G401.6 (cell line): Measurements from ENCODE around the gene MPPED2.

ENCODE experiments used
- FAIRE-seq: peaks from 2 replicates; lab custom pipeline; 2012; peaks lifted over from hg19 to GRCh38; lab: Jason Lieb, UNC

The MPPED2 gene

DNA sequence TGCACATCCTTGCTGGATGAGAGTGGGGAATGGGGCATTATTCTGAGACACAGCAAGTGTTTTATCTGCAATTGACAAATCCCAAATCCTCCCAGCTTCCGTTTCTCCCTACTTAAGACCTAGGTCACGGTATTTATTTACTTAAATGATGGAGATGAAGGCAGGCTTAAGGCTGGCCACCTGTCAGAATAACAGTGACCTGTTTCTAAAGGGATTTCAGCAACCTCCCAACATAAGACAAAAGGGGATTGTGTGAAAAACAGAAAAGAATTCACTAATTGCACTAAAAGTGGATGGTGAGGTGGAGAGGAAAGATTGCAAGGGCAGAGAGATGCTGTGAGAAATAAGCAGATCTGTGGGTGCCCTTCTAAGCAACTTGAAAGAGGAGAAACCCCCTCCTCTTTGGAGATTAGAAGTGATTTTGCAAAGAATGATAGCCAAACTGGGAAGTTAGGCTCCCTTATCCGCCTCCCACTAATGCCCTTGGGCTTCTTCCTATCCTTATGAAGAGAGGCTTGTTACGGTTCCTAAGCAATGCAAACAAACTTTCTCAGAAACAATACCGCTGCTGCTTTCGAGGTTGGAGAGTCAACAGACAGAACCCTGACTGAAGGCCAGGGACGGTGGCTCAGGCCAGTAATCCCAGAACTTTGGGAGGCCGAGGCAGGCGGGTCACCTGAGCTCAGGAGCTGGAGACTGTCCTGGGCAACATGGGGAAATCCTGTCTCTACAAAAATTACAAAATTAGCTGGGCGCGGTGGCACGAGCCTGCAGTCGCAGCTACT lies 179.0 kb downstream of the MPPED2 start:
- FAIRE-seq = no peak

- FAIRE-seq = no peak
These were observed 180.8 kb downstream of the MPPED2 start for GRCh38 chr11:30405385-30405784.

GRCh38 chr11:30404136-30404535 lies 182.0 kb downstream of the MPPED2 start:
- FAIRE-seq = no peak

- no peak for FAIRE-seq
These were observed 190.4 kb downstream of the MPPED2 start for GRCh38 chr11:30395751-30396150.

DNA sequence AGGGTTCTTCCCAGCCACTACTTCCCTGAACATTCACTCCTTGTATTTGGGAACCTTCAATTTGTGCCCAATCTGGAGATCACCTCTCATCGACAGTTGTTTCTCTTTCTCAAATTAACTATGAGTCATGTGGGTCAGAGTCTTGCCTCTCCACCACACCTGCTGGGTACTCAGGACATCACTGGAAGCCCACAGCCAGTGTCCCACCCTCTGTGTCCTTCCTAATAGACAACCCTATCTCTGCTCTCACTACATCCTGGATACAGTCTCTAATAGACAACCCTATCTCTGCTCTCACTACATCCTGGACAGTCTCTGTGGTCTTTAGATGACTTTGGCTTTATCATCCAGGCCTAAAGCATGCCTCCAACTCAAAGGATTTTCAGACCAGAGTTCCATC lies 193.1 kb downstream of the MPPED2 start:
- no peak for FAIRE-seq

GRCh38 chr11:30392221-30392784 lies 193.8 kb downstream of the MPPED2 start:
- no peak for FAIRE-seq

GRCh38 chr11:30388957-30389356 lies 197.2 kb downstream of the MPPED2 start:
- no peak for FAIRE-seq

DNA sequence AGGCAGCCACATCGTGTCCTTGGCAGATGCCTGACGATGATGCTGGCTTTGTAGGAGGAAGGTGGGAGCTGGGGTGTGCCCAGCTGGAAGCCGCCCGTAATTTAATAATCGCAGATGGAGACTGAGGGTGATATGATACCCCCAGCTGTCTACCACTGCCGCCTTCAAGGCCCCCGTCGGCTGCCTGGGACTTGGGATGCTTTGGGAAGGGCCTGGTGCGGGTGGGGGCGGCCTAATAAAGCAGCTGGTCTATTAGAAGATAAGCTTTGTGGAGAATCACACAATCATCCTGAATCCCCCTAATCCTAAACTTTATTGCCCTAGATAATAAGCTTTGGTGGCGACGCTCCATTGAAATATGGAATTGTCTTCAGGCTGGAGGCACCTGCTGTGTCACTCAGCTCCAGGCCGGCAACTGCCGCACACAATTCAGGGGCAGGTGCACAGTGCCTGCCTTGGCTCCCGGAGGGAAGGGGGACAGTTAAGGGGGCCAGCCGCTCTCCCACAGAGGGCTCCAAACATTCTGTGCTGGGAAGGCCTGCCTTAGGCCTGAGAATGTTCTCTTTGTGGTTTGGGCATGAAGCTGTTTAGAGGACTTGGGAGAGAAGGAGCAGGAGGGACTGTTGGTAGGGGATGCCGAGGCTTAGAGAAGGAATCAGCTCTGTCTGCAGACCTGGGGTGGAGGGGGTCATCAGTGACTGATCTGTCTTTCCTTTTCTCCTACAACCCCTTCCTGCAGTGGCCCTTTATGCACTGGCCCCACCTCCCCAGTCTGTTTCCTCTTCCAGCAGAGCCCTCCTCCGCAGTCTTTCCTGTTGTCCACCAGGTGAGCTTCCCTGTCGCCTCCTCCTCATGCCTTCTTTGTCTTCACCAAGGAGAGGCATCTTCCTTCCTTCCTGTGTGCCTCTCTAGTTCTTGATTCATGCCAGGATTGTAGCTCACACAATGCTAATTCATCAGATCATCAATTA lies 198.0 kb downstream of the MPPED2 start:
- FAIRE-seq = no peak

DNA sequence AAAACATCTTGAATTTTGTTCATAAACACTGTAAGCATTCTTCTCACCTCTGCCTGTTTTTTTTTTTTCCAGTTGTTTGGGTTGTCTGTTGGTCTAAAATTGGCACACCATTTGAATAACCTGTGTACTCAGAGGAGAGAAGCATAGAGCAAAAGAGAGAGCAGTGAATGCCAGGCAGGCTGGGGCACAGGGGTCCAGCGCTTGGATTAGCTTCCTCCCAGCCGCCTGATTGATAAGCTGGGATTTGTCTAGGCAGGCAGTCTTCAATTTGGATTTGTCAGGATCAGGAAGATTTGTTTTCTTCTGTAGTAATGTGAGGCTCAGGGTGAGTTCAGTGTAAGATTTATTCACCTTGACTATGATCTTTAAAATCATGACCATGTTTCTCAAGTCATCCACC lies 204.3 kb downstream of the MPPED2 start:
- FAIRE-seq = no peak

DNA sequence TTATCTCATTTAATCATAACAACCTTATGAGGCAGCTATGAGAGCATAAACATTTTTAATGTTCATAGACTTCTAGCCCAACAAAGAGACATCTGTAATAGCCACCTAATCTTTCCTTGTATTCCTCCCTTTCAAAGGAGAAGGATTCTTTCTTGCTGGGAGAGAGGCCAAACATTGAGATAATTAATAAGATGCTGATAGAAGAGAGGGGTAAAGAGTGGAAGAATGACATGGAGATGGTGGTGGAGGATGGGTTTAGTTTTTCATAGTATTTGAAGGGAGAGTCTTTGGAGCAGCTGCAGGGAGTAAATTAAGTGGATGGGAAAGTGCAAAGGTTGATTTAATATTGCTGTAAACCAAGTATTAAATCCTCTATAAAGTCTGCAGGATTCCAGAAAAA lies 205.3 kb downstream of the MPPED2 start:
- FAIRE-seq = no peak

- no peak for FAIRE-seq
These were observed 208.8 kb downstream of the MPPED2 start for GRCh38 chr11:30377347-30377746.

DNA sequence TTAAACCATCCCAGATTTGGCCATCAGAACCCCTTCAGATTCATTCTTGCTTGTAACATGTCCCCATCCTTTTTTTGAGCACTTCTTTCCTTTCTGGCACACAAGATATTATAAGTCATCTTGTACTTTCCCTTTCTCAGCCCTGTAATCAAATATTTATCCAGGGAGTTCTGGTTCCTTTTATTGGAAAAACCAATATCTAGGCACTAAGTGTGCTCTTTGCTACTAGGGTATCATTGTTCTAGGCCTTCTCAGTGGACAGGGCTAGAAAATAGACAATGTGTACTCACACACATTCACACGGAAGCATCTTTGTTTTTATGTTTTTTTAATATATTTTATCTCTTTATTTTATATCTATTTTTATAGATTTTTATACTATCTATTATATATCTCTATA lies 216.0 kb downstream of the MPPED2 start:
- FAIRE-seq = no peak

DNA sequence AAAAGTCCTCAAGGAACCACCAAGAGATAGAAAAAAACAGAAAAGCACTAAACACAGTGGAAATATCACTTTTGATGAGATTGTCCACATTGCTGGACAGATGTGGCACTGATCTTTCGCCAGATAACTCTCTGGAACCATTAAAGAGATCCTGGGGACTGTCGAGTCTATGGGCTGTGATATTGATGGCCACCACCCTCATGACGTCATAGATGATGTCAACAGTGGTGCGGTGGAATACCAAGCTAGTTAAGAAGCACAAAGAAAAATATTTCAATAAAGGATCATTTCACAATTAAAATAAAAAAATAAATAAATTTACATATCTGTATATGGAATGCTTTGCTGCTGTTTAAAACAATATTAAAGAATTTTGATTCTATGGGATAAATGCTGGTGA lies 217.8 kb downstream of the MPPED2 start:
- FAIRE-seq = no peak

DNA sequence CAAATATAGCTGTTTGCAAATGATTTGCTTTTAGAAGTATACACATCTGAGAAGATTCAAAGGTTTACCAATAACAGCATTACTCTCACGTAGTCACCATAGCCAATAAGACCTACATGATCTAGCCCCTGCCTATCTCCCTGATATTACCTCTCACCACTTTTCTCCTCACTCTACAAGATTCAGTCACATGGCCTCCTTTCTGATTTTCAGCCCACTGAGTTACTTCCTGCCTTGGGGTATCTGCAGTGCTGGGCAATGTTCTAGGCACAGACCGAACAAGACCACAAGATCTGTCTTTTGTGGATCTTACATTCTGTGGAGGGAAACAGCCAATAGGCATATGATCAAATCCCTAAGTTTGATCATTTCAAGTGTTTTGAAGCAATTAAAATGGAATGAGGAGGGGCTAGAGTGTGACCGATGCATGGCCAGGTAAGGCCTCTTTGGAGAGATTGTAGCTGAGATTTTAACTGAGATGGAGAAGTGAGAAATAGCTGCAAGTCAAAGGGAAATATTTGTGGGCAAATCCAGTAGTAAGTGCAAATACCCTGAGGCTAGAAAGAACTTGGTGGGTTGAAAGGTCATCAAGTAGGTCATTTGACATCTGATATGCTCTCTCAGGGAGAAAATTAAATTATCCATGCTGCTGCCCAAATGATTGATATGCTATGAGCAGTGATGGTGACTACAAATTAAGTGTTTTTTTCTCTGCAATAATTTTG lies 220.2 kb downstream of the MPPED2 start:
- no peak for FAIRE-seq

DNA sequence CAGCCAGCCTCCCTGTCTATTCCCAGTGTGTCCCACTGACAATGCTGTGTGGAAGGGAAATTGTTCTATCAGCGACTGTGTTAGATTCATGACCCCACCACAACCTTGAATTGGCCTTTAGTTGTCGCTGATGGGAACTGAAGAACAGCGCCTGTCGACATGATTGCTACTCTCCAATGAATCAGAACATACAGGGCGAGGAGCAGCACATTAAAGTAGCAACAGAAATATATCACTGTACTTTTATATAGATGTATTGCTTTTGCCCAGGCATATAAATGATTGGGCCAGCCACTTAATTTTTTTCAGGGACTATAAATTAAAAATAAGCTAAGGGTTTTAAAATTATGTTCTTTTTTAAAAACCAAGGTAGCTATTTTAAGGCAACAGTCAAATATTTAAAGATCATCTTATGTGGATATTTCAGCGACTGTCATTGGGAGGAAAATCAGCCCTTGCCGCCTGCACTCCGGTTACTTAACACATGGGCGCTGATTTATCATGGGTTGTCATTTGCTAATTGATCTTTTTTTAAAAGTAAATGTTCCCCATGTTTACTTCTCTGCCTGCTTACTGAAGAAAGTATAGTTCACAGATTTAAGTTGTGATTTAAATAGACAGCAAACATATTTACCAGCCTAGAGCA lies 221.2 kb downstream of the MPPED2 start:
- FAIRE-seq = no peak

DNA sequence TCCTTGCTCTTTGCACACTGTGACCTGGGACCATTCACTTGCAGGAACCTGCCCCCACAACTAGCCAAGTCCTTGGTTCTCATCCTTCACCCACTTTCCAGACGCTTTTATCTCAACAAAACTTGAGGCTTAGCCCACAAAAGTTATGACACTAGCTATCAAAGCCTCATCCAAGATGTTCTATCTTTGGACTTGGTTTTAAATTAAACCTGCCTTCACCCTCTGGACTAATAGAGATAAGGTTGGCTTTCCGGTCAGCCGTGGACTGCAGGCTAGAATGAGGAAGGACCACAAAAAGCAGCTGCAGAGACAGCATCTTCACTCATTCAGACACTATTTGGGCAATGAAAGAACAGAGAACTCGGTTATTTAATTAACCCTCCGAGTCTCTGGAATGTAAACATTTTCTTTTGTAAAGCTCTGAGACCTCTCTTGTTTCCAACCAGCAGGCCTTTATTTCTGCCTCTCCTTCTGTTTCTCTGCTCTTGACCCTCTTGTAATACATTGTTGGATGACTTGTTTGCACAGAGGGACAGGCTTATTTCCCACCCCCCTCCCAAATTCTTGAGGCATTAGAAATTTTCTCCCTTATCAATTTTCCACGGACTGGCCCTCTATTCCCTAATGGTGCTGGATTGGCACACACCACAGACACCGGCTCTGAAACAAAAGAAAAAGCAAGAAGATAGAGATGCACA lies 221.9 kb downstream of the MPPED2 start:
- no peak for FAIRE-seq

DNA sequence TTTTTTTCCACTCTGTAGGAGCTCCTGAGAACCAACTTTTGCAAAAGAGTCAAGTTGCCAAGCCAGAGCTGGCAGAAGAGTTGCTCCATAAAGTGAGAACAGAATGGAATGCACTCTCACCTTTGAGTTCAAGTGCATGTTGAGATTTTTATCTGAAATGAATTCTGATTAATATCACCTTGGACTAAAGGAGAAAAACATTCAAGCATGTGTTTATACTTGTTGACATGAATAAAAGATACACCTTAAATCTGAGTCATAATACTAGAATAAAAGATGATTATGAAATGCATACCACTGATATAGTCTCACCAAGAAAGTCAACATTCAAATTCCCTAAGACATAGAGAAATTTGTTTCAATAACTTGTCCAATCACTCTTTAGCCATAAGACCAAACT lies 225.4 kb downstream of the MPPED2 start:
- no peak for FAIRE-seq
